A549 (cell line): ENCODE data around the gene ARAP3. TPM values are rescaled to one million over a fixed set of nuclear protein-coding genes. Genes with fewer than 3 reads are reported as not detected.

Experiments
- ATAC-seq, 2 experiments: fragments of 200-7000 bp in 1 of 2; fragments of >200 bp in 1 of 2; cut with Nextera tagmentation in 1 of 2; cut with Tn5 transposase in 1 of 2; 3 replicates each; pipeline versions ENCODE4 v1.8.0 to v1.9.1; 2018 to 2020; ENCODE audit warnings: mild to moderate bottlenecking in 1 of 2, moderate library complexity in 1 of 2
- CTCF ChIA-PET: fragments of 300-600 bp; sonication (Branson Sonifier 250); formaldehyde crosslinking; extraction: SDS; loops from one replicate; lab custom pipeline; 2021; ENCODE audit warnings: antibody characterized with exemption, inconsistent platforms; lab: Yijun Ruan, JAX
- POLR2A ChIA-PET: fragments of 350-600 bp; formaldehyde crosslinking; extraction: SDS; loops from one replicate; lab custom pipeline; 2021; ENCODE audit warnings: antibody characterized with exemption, inconsistent platforms; lab: Yijun Ruan, JAX
- DNase-seq, 2 experiments: peaks; one replicate each; pipeline versions ENCODE4 v3.0.0 to v3.0.0-alpha.2; 2011 to 2016; ENCODE audit warnings: low read depth in 1 of 2, low spot score in 1 of 2
- FAIRE-seq: peaks from 2 replicates; lab custom pipeline; 2011; peaks lifted over from hg19 to GRCh38; lab: Jason Lieb, UNC
- H3K27ac ChIP-seq, 2 experiments: fragments of >200 bp; sonication (Bioruptor Twin); formaldehyde crosslinking; 3 replicates each; pipeline ENCODE4 v1.5.1; 2016 to 2017
- H3K4me1 ChIP-seq: fragments of >200 bp; sonication (Bioruptor Twin); formaldehyde crosslinking; 3 replicates; pipeline ENCODE4 v1.6.1; 2016
- H3K4me2 ChIP-seq: fragments of >200 bp; sonication (Bioruptor Twin); formaldehyde crosslinking; 3 replicates; pipeline ENCODE4 v1.6.1; 2016
- H3K4me3 ChIP-seq: fragments of >200 bp; sonication (Bioruptor Twin); formaldehyde crosslinking; 3 replicates; pipeline ENCODE4 v1.5.1; 2016
- H3K9me3 ChIP-seq: fragments of >200 bp; sonication (Bioruptor Twin); formaldehyde crosslinking; 3 replicates; pipeline ENCODE4 v1.6.1; 2016
- BHLHE40 ChIP-seq: IDR thresholded peaks from 2 replicates; pipeline ENCODE4 v1.6.1; 2012; ENCODE audit warnings: low read depth, low read length, inconsistent platforms
- CBX2 ChIP-seq: fragments of 200-600 bp; sonication (generic); IDR thresholded peaks from 2 replicates; pipeline ENCODE4 v1.6.1; 2016; ENCODE audit warnings: low read depth, mild to moderate bottlenecking, borderline replicate concordance
- CBX8 ChIP-seq: fragments of 200-600 bp; sonication (generic); IDR thresholded peaks from 2 replicates; pipeline ENCODE4 v1.6.1; 2016
- CEBPB ChIP-seq, 2 experiments: fragments of >200 bp in 1 of 2; sonication (Bioruptor Twin) in 1 of 2; formaldehyde crosslinking in 1 of 2; IDR thresholded peaks; 2 replicates each; pipeline ENCODE4 v1.6.1; 2012 to 2016
- CTCF ChIP-seq: fragments of >200 bp; sonication (Bioruptor Twin); formaldehyde crosslinking; IDR thresholded peaks from 3 replicates; pipeline ENCODE4 v1.5.1; 2016
- JUNB ChIP-seq: fragments of >200 bp; sonication (Bioruptor Twin); formaldehyde crosslinking; IDR thresholded peaks from 2 replicates; pipeline ENCODE4 v1.6.1; 2016
- KDM5A ChIP-seq: fragments of 200-600 bp; sonication (generic); IDR thresholded peaks from 2 replicates; pipeline ENCODE4 v1.6.1; 2016; ENCODE audit warnings: antibody characterized with exemption, mild to moderate bottlenecking
- NFE2L2 ChIP-seq: fragments of 150-350 bp; conservative IDR thresholded peaks from 2 replicates; pipeline ENCODE4 v1.6.1; 2014; ENCODE audit warnings: low read length
- NPAS2 ChIP-seq: fragments of 250-450 bp; sonication (Bioruptor Pico); IDR thresholded peaks from 2 replicates; pipeline ENCODE4 v1.8.0; 2022; ENCODE audit warnings: mild to moderate bottlenecking, moderate library complexity, borderline replicate concordance
- PBX3 ChIP-seq: IDR thresholded peaks from 2 replicates; pipeline ENCODE4 v1.6.1; 2012
- PHF8 ChIP-seq: fragments of 200-600 bp; sonication (generic); IDR thresholded peaks from 2 replicates; pipeline ENCODE4 v1.6.1; 2016; ENCODE audit warnings: low read depth, mild to moderate bottlenecking, antibody characterized with exemption, moderate library complexity, borderline replicate concordance
- POLR2A ChIP-seq: IDR thresholded peaks from 2 replicates; pipeline ENCODE4 v1.6.1; 2012; ENCODE audit warnings: mild to moderate bottlenecking, low read length
- POLR2AphosphoS2 ChIP-seq: conservative IDR thresholded peaks from 2 replicates; pipeline ENCODE4 v1.6.1; 2012; ENCODE audit warnings: low read length, improper control_type of control experiment, inconsistent platforms
- RARB ChIP-seq: fragments of 250-450 bp; sonication (Bioruptor Pico); IDR thresholded peaks from 2 replicates; pipeline ENCODE4 v1.8.0; 2021; ENCODE audit warnings: mild to moderate bottlenecking, moderate library complexity
- SREBF2 ChIP-seq: fragments of 450-650 bp; IDR thresholded peaks from 2 replicates; pipeline ENCODE4 v1.6.1; 2014; ENCODE audit warnings: mild to moderate bottlenecking, moderate library complexity
- USF2 ChIP-seq: fragments of 450-650 bp; IDR thresholded peaks from 2 replicates; pipeline ENCODE4 v1.6.1; 2014; ENCODE audit warnings: antibody characterized with exemption
- WGBS: methylation state at CpG from one replicate; pipeline ENCODE4 v1.1.6; 2017; ENCODE audit errors: missing lambda C conversion rate; 5-methylcytosine and 5-hydroxymethylcytosine counted together
- polyA plus RNA-seq, 4 experiments: library from polyadenylated mRNA; depleted of rRNA in 3 of 4; stranded (reverse); fragments of >200 nt; fragmentation: RNase III in 1 of 4; extraction: RNeasy Plus Mini Kit Qiagen cat#74134 plus additional on column Dnase treatment in 1 of 4; gene quantifications; 2 replicates in 3 of 4; 3 replicates in 1 of 4; pipeline ENCODE4 v1.2.3, GENCODE V29; 2011 to 2017

Gene ARAP3
- polyA plus RNA-seq, 2 of the 4 experiments (the other 2 are of a cell fraction): 3.0 to 6.6 TPM

GRCh38 chr5:141675672-141676071, 6.4 kb downstream of the ARAP3 start:
- ATAC-seq (no peak), DNase-seq (no peak), FAIRE-seq (no peak)
- Histone ChIP-seq H3K4me3 (no peak overlapping the region), H3K4me1 (peaks cover 2% of the 10 kb centered on the region), H3K9me3 (no peaks in the 10 kb centered on the region), H3K4me2 (no peak overlapping the region), H3K27ac (no peak overlapping the region)
- WGBS: 98% methylated on average over 4 of the region's 4 CpGs
- ChIA-PET CTCF (interaction anchor here (1.3 to 3.2 kb wide), 4 partner anchors 11 to 285 kb away, joined by 4 to 16 read pairs (median 10); no protein-coding TSS in a partner anchor), POLR2A (no interaction called here)
- no peak for TF ChIP-seq JUNB
- no peak for TF ChIP-seq KDM5A
- no peak for TF ChIP-seq POLR2A
- TF ChIP-seq NFE2L2: no peak
- no peak for TF ChIP-seq NPAS2 (CRISPR knock-in tag)
- TF ChIP-seq PBX3: no peak
- no peak for TF ChIP-seq USF2
- TF ChIP-seq, all 56 proteins: peak for 0

- 79% methylated on average over 5 of the region's 5 CpGs for WGBS
- Histone ChIP-seq H3K9me3 (no peaks in the 10 kb centered on the region), H3K4me1 (no peaks in the 10 kb centered on the region), H3K4me2 (no peak overlapping the region), H3K4me3 (no peak overlapping the region), H3K27ac (no peak overlapping the region)
- DNase-seq: no peak
- ATAC-seq: no peak
- ChIA-PET CTCF (interaction anchor here (0.6 to 11.0 kb wide), 2 partner anchors 20 to 43 kb away, joined by 3 to 120 read pairs; no protein-coding TSS in a partner anchor), POLR2A (no interaction called here)
- TF ChIP-seq POLR2AphosphoS2 (no peak), CTCF (no peak), PBX3 (no peak), SREBF2 (no peak), CEBPB (IDR thresholded peaks at IDR 0.05) (no peak), PHF8 (no peak), CBX2 (no peak), CBX8 (no peak), RARB (CRISPR knock-in tag) (no peak), KDM5A (no peak), USF2 (no peak), BHLHE40 (no peak)
- no peak for FAIRE-seq
These were observed 7.3 kb downstream of the ARAP3 start for GRCh38 chr5:141674747-141675146.
